Skin epidermis (tissue), 12 donors: ENCODE results near the gene TRAPPC1.

ENCODE experiments used
- H3K27ac ChIP-seq, 21 experiments: fragments of 200-600 bp; sonication (generic) in 11 of 21; one replicate each; pipeline ENCODE4 v1.5.0; 2020; ENCODE audit warnings: mild to moderate bottlenecking in 3 of 21, inconsistent platforms in 2 of 21, moderate library complexity in 2 of 21
- H3K4me3 ChIP-seq, 7 experiments: fragments of 200-600 bp; sonication (generic) in 2 of 7; one replicate each; pipeline ENCODE4 v1.5.0; 2020; ENCODE audit warnings: inconsistent platforms in 2 of 7, mild to moderate bottlenecking in 2 of 7, moderate library complexity in 1 of 7

TRAPPC1 gene

GRCh38 chr17:7884581-7885366 is 47.0 kb downstream of the TRAPPC1 start:
- H3K27ac ChIP-seq, result peak overlapping the region; percentile 23 to 98 (median 93)
- peak overlapping the region; percentile 66 to 88 (median 81) for H3K4me3 ChIP-seq

GRCh38 chr17:7883781-7884386 is 47.9 kb downstream of the TRAPPC1 start:
- H3K27ac ChIP-seq, result peak overlapping the region in 19 of 21 experiments; percentile 75 to 98 (median 92)
- H3K4me3 ChIP-seq, result peak overlapping the region; percentile 32 to 88 (median 68)

GRCh38 chr17:7882629-7883028 is 49.1 kb downstream of the TRAPPC1 start:
- H3K27ac ChIP-seq, result peak overlapping the region in 12 of 21 experiments; percentile 20 to 98 (median 88)
- no peak overlapping the region for H3K4me3 ChIP-seq

GRCh38 chr17:7882068-7882467 is 49.7 kb downstream of the TRAPPC1 start:
- peak overlapping the region in 9 of 21 experiments; percentile 2 to 96 (median 35) for H3K27ac ChIP-seq
- H3K4me3 ChIP-seq, result no peak overlapping the region

- Histone ChIP-seq H3K27ac (peak overlapping the region in 8 of 21 experiments; percentile 24 to 96 (median 36)), H3K4me3 (no peak overlapping the region)
Measured at GRCh38 chr17:7881276-7882054, 50.3 kb downstream of the TRAPPC1 start.
